Activated T-cell treated with anti-CD3 and anti-CD28 coated beads, Interleukin-2, amount 50 U/mL, for 24 hours (primary cell): Measurements from ENCODE around the gene BABAM2.
A peak's percentile ranks its signal among the peaks of the same experiment; 100 is the strongest.

Source experiments
- DNase-seq: peaks from one replicate; pipeline ENCODE4 v3.0.0-alpha.2; 2020
- H3K27ac Mint-ChIP-seq: 2 replicates; pipeline ENCODE4 v1.8.0; 2020; ENCODE audit warnings: mild to moderate bottlenecking, mixed read lengths
- H3K27me3 Mint-ChIP-seq: 2 replicates; pipeline ENCODE4 v1.8.0; 2020; ENCODE audit warnings: mixed read lengths
- H3K36me3 Mint-ChIP-seq: 2 replicates; pipeline ENCODE4 v1.8.0; 2020; ENCODE audit warnings: low read depth, mixed read lengths
- H3K4me1 Mint-ChIP-seq: 2 replicates; pipeline ENCODE4 v1.8.0; 2020; ENCODE audit warnings: low read depth, mixed read lengths
- H3K4me3 Mint-ChIP-seq: 2 replicates; pipeline ENCODE4 v1.8.0; 2020; ENCODE audit warnings: mild to moderate bottlenecking, moderate library complexity, mixed read lengths
- H3K9me3 Mint-ChIP-seq: 2 replicates; pipeline ENCODE4 v1.8.0; 2020; ENCODE audit warnings: mixed read lengths

Gene BABAM2

DNA sequence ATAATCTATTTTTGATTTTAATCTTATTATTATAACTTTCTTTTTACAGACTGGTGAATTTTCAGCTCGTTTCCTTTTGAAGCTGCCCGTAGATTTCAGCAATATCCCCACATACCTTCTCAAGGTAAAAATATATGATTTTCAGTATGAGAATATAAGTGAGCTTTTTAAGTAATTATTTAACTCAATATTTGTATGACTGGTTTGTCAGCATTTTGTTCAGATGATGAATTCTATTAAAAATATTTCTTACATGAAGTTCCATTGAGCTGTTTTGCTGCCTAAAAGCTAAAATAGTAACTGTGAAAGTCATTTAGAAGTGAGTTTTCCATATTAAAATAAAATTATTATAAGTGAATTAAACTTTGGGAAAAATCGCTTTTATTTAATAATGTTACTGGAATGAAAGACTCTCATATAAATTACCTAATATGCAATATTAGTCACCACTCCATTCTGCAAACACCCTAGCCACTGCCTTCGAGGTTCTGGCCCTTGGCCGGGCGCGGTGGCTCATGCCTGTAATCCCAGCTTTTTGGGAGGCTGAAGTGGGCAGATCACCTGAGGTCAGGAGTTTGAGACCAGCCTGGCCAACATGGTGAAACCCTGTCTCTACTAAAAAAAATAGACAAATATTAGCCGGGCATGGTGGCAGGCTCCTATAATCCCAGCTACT is 155.3 kb downstream of the BABAM2 start:
- no peak for DNase-seq

DNA sequence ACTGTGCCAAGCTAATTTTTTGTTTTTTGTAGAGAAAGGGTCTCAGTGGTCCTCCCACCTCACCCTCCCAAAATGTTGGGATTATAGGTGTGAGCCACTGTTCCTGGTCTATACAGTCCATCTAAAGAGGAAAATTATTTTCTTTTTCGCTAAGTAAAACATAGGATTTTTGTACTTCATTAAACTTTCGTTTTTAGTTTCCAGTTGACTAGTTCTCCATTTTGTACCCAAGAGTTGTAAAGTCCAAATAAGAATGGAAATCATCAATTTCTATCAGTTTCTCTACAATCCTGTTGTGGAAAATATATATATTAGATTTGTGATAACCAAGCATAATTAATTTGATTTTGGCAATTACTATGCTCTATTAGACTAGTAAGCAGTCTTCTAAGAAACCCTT is 156.4 kb downstream of the BABAM2 start:
- H3K4me3 Mint-ChIP-seq, result no peak overlapping the region
- no peaks in the 10 kb centered on the region for H3K27me3 Mint-ChIP-seq
- peaks cover 35% of the 10 kb centered on the region for H3K36me3 Mint-ChIP-seq
- H3K4me1 Mint-ChIP-seq, result peaks cover 19% of the 10 kb centered on the region
- H3K9me3 Mint-ChIP-seq, result no peaks in the 10 kb centered on the region
- DNase-seq, result no peak
- no peak overlapping the region for H3K27ac Mint-ChIP-seq

More for the DNA sequence above, 155.3 kb downstream of the BABAM2 start:
- Mint-ChIP-seq H3K27ac (no peak overlapping the region), H3K4me3 (no peak overlapping the region), H3K36me3 (peaks cover 28% of the 10 kb centered on the region), H3K4me1 (peaks cover 14% of the 10 kb centered on the region), H3K27me3 (no peaks in the 10 kb centered on the region), H3K9me3 (no peaks in the 10 kb centered on the region)

DNA sequence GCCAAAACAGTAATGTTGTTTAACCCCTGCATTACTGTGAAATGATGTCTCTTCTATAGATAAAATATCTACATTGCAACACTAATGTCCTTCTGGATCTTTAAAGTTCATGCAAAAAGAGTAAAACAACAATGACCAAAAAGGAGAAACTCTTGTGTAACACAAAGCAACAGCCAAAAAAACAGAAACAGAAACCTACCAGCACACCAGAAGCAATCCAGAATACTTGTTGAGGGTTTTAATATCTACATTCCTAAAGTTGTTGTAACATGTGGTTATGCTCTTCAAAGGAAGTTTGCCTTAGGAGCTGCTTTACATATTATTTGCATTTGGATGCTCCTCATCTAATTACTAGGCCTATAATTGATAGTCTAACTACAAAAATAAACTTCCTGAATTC is 157.2 kb downstream of the BABAM2 start:
- no peak overlapping the region for H3K27ac Mint-ChIP-seq
- peaks cover 35% of the 10 kb centered on the region for H3K36me3 Mint-ChIP-seq
- peaks cover 22% of the 10 kb centered on the region for H3K4me1 Mint-ChIP-seq
- DNase-seq, result no peak
- H3K4me3 Mint-ChIP-seq, result no peak overlapping the region
- no peaks in the 10 kb centered on the region for H3K9me3 Mint-ChIP-seq
- no peaks in the 10 kb centered on the region for H3K27me3 Mint-ChIP-seq

DNA sequence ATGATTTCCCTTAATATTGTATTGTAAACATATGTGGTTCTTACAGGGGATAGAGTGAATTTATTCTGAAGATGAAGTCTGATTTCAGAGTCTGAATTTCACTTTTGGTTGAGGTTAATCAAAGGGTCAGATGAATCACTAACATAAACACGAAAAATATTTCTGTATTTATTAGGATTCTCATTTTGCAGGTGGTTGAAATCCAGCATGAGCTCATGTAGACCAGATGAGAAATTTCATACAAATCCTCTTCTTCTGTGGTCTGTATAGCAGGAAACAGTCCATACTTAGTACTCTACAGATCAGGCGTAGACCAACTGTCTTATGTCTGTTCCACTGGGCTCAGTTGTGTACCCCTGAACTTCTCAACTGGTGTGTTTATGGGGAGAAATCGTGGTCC is 157.8 kb downstream of the BABAM2 start:
- Mint-ChIP-seq H3K4me1 (peaks cover 23% of the 10 kb centered on the region), H3K36me3 (peaks cover 38% of the 10 kb centered on the region), H3K9me3 (no peaks in the 10 kb centered on the region), H3K4me3 (no peak overlapping the region), H3K27ac (no peak overlapping the region), H3K27me3 (no peaks in the 10 kb centered on the region)
- DNase-seq, result no peak

DNA sequence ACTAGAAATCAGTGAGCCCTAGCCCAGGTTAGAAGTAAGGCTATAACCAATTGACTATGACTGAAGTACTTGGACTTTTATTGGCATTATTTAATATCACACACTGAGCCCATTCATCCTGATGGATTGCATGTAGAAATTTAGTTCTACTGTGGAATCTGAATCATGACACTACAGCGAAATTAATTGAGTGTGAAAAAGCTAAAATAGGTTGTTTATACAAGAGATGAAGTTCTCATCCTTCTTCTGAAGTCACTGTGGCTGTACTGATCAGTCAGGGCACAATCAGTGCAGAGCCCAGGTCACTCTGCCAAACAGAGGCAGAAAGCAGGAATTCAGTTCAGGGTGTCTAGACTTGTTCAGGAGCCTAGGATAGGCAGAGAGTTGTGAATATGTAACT is 158.9 kb downstream of the BABAM2 start:
- H3K4me1 Mint-ChIP-seq, result peaks cover 26% of the 10 kb centered on the region
- no peak overlapping the region for H3K4me3 Mint-ChIP-seq
- no peak for DNase-seq
- H3K27me3 Mint-ChIP-seq, result no peaks in the 10 kb centered on the region
- H3K36me3 Mint-ChIP-seq, result peaks cover 44% of the 10 kb centered on the region
- H3K27ac Mint-ChIP-seq, result no peak overlapping the region
- no peaks in the 10 kb centered on the region for H3K9me3 Mint-ChIP-seq

DNA sequence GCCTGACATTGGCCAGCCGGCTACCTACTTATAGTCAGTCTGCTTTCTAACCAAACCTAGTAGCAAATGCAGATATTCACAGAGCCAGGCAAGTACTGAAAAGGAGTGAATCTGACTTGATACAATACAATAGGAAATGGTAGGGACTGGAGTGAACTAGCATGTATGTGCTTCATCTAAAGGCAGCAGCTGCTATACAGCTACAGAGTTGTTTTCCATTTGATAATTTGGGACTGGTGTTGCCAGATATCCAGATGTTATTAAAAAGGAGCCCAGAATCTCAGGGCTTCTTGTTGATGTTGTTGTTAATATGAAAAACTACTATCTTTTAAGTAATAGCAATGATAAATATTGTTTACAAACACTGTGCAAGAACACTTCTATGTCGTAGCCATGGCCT is 159.4 kb downstream of the BABAM2 start:
- Mint-ChIP-seq H3K9me3 (no peaks in the 10 kb centered on the region), H3K4me3 (no peak overlapping the region), H3K27ac (no peak overlapping the region), H3K4me1 (peaks cover 30% of the 10 kb centered on the region), H3K36me3 (peaks cover 44% of the 10 kb centered on the region), H3K27me3 (no peaks in the 10 kb centered on the region)
- DNase-seq, result no peak

DNA sequence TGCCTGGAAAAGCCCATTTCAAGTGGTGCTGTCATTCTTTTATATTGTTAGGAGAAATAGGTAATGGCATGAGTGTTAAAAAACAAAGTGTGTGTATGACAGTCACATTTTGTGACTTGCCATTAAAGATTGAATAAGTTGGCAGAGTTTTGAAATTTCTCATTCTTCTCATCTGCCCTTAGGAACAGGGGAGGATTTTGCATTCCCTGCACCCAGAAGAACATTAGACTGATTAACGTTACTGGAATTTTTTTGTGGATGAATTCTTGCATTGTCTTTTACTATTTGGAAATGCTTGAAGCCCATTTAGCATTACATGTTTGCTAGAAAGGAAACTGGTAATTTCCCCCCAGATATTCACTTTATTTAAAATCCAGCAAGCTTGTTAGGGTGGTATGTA is 162.2 kb downstream of the BABAM2 start:
- peaks cover 38% of the 10 kb centered on the region for H3K4me1 Mint-ChIP-seq
- peaks cover 45% of the 10 kb centered on the region for H3K36me3 Mint-ChIP-seq
- H3K9me3 Mint-ChIP-seq, result peaks cover 4% of the 10 kb centered on the region
- no peak overlapping the region for H3K4me3 Mint-ChIP-seq
- DNase-seq, result no peak
- H3K27me3 Mint-ChIP-seq, result no peaks in the 10 kb centered on the region
- H3K27ac Mint-ChIP-seq, result no peak overlapping the region

DNA sequence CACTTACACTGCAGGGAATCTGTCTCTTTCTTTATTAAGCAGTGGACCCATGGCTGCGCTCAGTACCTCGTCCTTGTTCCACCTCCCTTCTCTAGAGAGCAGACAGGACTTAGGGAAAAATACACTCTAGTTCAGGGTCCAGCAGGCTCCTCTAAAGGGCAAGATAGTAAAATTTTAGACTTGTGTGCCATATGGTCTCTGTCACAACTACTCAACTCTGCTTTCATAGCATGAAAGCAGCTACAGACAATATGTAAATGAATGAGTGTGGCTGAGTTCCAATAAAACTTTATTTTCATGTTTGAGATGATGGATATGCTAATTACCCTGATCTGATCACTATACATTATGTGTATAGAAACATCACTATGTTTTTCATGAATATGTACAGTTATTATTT is 163.1 kb downstream of the BABAM2 start:
- H3K9me3 Mint-ChIP-seq, result peaks cover 4% of the 10 kb centered on the region
- no peak overlapping the region for H3K27ac Mint-ChIP-seq
- DNase-seq, result no peak
- H3K4me3 Mint-ChIP-seq, result no peak overlapping the region
- H3K36me3 Mint-ChIP-seq, result peaks cover 41% of the 10 kb centered on the region
- H3K27me3 Mint-ChIP-seq, result no peaks in the 10 kb centered on the region
- H3K4me1 Mint-ChIP-seq, result peaks cover 30% of the 10 kb centered on the region

DNA sequence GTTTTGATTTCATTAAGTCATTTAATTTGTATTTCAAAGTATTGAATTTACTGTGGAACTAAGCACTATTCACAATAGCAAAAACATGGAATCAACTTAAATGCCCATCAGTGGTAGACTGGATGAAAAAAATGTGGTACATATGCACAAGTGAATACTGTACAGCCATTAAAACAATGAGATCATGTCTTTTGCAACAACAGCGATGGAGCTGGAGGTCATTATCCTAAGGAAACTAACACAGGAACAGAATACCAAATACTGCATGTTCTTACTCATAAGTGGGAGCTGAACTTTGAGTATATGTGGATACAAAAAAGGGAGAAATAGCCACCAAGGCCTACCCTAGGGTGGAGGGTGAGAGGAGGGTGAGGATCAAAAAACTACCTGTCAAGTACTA is 164.4 kb downstream of the BABAM2 start:
- Mint-ChIP-seq H3K4me1 (peaks cover 30% of the 10 kb centered on the region), H3K9me3 (peaks cover 4% of the 10 kb centered on the region), H3K36me3 (peaks cover 47% of the 10 kb centered on the region), H3K27ac (peak overlapping the region; percentile 80), H3K4me3 (no peak overlapping the region), H3K27me3 (no peaks in the 10 kb centered on the region)
- no peak for DNase-seq

DNA sequence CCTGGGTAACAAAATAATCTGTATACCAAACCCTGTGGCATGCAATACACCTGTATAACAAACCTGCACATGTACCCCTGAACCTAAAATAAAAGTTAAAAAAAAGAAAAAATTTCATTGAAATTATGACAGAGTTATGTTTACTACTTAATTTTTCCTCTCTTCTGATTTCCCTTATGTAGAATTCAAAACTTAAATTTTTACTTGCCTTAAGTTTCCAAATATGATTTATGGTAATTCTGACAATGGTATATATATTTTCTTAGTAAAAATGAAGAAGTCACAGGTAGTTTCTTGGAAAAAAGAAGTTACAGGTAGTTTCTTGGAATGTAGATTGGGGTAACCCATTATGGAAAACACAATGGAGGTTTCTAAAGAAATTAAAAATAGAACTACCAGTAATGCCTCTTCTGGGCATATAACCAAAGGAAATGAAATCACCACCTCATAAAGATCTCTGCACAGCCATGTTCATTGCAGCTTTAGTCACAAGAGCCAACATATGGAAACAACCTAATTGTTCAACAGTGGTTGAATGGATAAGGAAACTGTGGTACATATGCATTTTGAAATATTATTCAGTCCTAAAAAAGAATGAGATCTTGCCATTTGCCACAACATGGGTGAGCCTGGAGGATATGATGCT is 164.9 kb downstream of the BABAM2 start:
- Mint-ChIP-seq H3K4me3 (no peak overlapping the region), H3K4me1 (peaks cover 30% of the 10 kb centered on the region), H3K36me3 (peaks cover 52% of the 10 kb centered on the region), H3K27ac (peak overlapping the region; percentile 82), H3K9me3 (peaks cover 4% of the 10 kb centered on the region), H3K27me3 (no peaks in the 10 kb centered on the region)
- DNase-seq, result no peak

DNA sequence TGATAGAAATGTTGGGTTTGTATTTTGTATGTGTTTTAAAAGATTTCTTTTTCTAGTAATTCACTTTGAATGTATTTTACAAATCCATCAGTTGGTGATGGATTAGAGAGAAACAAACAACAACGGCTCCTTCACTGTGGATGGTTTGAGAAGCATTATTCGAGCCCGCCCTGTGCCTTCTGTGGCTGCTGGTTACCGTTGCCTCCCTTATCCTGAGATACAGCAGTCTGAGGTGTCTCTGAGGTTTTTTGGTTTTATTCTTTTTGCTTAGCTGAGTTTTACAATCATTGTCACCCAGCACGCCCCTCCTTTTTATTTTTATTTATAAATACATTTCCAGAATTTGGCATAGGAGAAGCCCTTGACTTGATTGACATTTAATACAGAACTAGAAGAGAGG is 168.3 kb downstream of the BABAM2 start:
- Mint-ChIP-seq H3K4me1 (peaks cover 31% of the 10 kb centered on the region), H3K27ac (no peak overlapping the region), H3K36me3 (peaks cover 31% of the 10 kb centered on the region), H3K27me3 (no peaks in the 10 kb centered on the region), H3K4me3 (no peak overlapping the region), H3K9me3 (peaks cover 4% of the 10 kb centered on the region)
- no peak for DNase-seq

DNA sequence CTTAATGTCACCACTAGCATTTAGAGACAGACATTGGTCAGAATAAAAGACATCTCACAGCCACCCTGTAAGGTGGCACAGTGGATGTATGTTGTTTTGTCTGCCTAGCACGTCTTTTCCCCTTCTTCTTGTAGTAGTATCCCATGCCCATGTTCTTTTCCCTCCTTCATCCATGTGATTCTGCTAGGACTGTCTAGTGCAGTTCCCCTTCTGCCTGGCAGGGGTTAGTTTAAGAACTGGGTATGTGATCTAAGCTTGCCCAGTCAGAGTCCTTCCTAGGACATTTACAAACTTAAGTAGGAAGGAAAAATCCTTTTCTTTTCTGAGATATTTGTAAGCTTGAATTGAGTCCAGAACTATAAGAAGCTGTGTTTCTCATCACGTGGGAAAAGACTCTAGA is 172.3 kb downstream of the BABAM2 start:
- peaks cover 15% of the 10 kb centered on the region for H3K36me3 Mint-ChIP-seq
- peaks cover 19% of the 10 kb centered on the region for H3K4me1 Mint-ChIP-seq
- no peak overlapping the region for H3K4me3 Mint-ChIP-seq
- H3K9me3 Mint-ChIP-seq, result no peaks in the 10 kb centered on the region
- peak overlapping the region; percentile 4 for H3K27ac Mint-ChIP-seq
- no peak for DNase-seq
- H3K27me3 Mint-ChIP-seq, result no peaks in the 10 kb centered on the region

DNA sequence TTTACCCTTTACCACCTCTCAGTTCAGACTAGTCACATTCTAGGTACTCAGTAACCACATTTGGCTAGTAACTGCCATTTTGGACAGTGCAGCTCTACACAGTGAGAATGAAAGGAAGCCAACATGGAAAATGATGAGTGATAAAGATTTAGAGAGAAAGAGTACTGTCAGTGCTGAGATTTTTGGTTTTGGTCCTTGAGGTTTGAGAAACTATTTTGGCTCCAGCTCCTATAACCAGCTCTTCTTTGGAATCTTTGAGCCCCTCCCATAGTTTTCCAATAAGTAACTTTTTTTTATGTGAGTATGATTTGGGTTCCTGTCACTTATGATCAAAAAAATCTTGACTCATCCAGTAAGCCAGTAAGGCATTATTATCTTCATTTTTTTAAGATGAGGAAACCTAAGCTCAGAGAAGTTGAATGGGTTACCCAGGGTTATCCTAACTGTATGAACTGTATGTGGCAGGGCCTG is 173.0 kb downstream of the BABAM2 start:
- H3K4me1 Mint-ChIP-seq, result peaks cover 19% of the 10 kb centered on the region
- H3K4me3 Mint-ChIP-seq, result no peak overlapping the region
- peaks cover 15% of the 10 kb centered on the region for H3K36me3 Mint-ChIP-seq
- no peaks in the 10 kb centered on the region for H3K9me3 Mint-ChIP-seq
- DNase-seq, result no peak
- no peaks in the 10 kb centered on the region for H3K27me3 Mint-ChIP-seq
- H3K27ac Mint-ChIP-seq, result peak overlapping the region; percentile 73

DNA sequence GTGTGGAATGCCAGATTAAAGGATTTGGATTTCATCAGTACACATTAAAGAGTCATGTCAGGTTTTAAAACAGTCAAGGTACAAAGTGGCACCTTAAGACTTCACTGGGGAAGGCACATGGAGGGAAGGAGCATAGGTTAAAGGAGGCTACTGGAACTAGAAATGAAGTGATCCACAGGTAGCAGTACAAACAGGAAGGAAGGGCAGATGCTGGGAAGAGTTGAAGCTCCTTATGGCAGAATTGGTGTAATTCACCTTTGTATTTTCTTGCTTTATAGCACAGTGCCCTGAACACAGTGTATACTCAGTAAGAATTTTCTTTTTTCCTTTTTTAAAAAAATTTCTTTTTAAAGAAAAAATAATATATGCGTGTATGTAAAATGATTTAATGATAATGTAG is 177.1 kb downstream of the BABAM2 start:
- Mint-ChIP-seq H3K27me3 (no peaks in the 10 kb centered on the region), H3K36me3 (peaks cover 8% of the 10 kb centered on the region), H3K27ac (no peak overlapping the region), H3K9me3 (no peaks in the 10 kb centered on the region), H3K4me1 (peaks cover 19% of the 10 kb centered on the region), H3K4me3 (no peak overlapping the region)
- DNase-seq, result no peak

DNA sequence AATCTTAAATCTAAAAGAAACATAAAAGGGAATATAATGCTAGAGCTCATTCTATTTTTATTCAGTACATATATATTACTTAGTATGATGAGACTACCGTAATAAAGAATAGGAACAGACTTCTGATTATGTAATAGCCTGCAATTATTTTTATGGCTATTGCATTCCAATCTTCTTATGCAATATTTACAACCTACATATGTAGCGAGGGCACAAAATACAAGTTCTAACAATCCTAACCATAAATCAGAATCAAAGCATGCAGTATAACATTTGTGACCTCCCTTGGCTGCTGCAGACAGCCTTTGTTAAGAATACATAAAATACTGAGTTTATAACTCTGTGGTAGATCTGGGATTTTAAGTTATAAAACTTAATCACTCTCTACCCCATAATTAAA is 177.6 kb downstream of the BABAM2 start:
- H3K4me1 Mint-ChIP-seq, result peaks cover 14% of the 10 kb centered on the region
- H3K36me3 Mint-ChIP-seq, result peaks cover 8% of the 10 kb centered on the region
- H3K9me3 Mint-ChIP-seq, result no peaks in the 10 kb centered on the region
- no peak overlapping the region for H3K27ac Mint-ChIP-seq
- no peak for DNase-seq
- H3K4me3 Mint-ChIP-seq, result no peak overlapping the region
- no peaks in the 10 kb centered on the region for H3K27me3 Mint-ChIP-seq
